SK-N-SH (cell line): ENCODE data around the gene NCKAP5L. TPM values are rescaled to one million over a fixed set of nuclear protein-coding genes. Genes with fewer than 3 reads are reported as not detected.

Source experiments
- CTCF ChIA-PET: fragments of 300-600, 350-600 bp; formaldehyde crosslinking; extraction: SDS; loops from one replicate; lab custom pipeline; 2021; lab: Yijun Ruan, JAX
- POLR2A ChIA-PET: fragments of 350-600 bp; sonication (Branson Sonifier 250); formaldehyde crosslinking; extraction: SDS; loops from one replicate; lab custom pipeline; 2020; ENCODE audit warnings: antibody characterized with exemption, inconsistent platforms; lab: Yijun Ruan, JAX
- DNase-seq: peaks from one replicate; pipeline ENCODE4 v3.0.0; 2012
- H2AFZ ChIP-seq: fragments of 200-600 bp; sonication (generic); 2 replicates; pipeline ENCODE4 v1.8.1; 2016; ENCODE audit warnings: antibody characterized with exemption, mild to moderate bottlenecking, low read depth
- H3F3A ChIP-seq: fragments of 200-600 bp; sonication (generic); replicated peaks from 2 replicates; pipeline ENCODE3; 2016; ENCODE audit warnings: antibody characterized with exemption, mild to moderate bottlenecking; ENCODE audit not compliant: insufficient read depth
- H3K27ac ChIP-seq, 2 experiments: fragments of 200-500 bp in 1 of 2; fragments of 200-600 bp in 1 of 2; sonication (Bioruptor generic) in 1 of 2; sonication (generic), shearing (Covaris generic) in 1 of 2; 2 replicates each; pipeline versions ENCODE4 v1.5.1 to v1.6.1; 2014 to 2016; ENCODE audit warnings: low read depth in 2 of 2, inconsistent platforms in 1 of 2, low read length in 1 of 2, mild to moderate bottlenecking in 1 of 2, mixed read lengths in 1 of 2
- H3K27me3 ChIP-seq: fragments of 200-600 bp; sonication (generic), shearing (Covaris generic); 2 replicates; pipeline ENCODE4 v1.6.1; 2016; ENCODE audit warnings: mixed run types; ENCODE audit not compliant: insufficient read depth
- H3K36me3 ChIP-seq, 2 experiments: fragments of 200-500 bp in 1 of 2; fragments of 200-600 bp in 1 of 2; sonication (Bioruptor generic) in 1 of 2; sonication (generic) in 1 of 2; replicated peaks in 1 of 2; 2 replicates each; pipeline versions ENCODE3 to v1.5.1; 2014 to 2016; ENCODE audit warnings: low read length in 1 of 2, mild to moderate bottlenecking in 1 of 2; ENCODE audit not compliant: insufficient read depth in 2 of 2, control insufficient read depth in 1 of 2
- H3K4me1 ChIP-seq, 2 experiments: fragments of 200-500 bp in 1 of 2; fragments of 200-600 bp in 1 of 2; sonication (Bioruptor generic) in 1 of 2; sonication (generic), shearing (Covaris generic) in 1 of 2; 2 replicates each; pipeline versions ENCODE4 v1.5.1 to v1.6.1; 2014 to 2016; ENCODE audit warnings: low read depth in 1 of 2, low read length in 1 of 2, mixed run types in 1 of 2; ENCODE audit not compliant: insufficient read depth in 2 of 2, control insufficient read depth in 1 of 2
- H3K4me2 ChIP-seq: fragments of 200-600 bp; sonication (generic), shearing (Covaris generic); 2 replicates; pipeline ENCODE4 v1.6.1; 2017; ENCODE audit warnings: mixed run types
- H3K4me3 ChIP-seq, 2 experiments: fragments of 200-500 bp in 1 of 2; fragments of 200-600 bp in 1 of 2; sonication (Bioruptor generic) in 1 of 2; sonication (generic), shearing (Covaris generic) in 1 of 2; 2 replicates each; pipeline versions ENCODE4 v1.5.1 to v1.8.1; 2014 to 2016; ENCODE audit warnings: low read depth in 2 of 2, inconsistent platforms in 1 of 2, low read length in 1 of 2, mild to moderate bottlenecking in 1 of 2, mixed read lengths in 1 of 2, moderate library complexity in 1 of 2
- H3K79me2 ChIP-seq: fragments of 200-600 bp; sonication (generic); 2 replicates; pipeline ENCODE4 v1.8.1; 2017; ENCODE audit warnings: mild to moderate bottlenecking; ENCODE audit not compliant: insufficient read depth
- H3K9ac ChIP-seq: fragments of 200-600 bp; sonication (generic); 2 replicates; pipeline ENCODE4 v1.6.1; 2017; ENCODE audit warnings: mixed run types
- H3K9me2 ChIP-seq: fragments of 200-600 bp; sonication (generic); 2 replicates; pipeline ENCODE4 v1.6.1; 2017; ENCODE audit warnings: mixed run types
- H3K9me3 ChIP-seq: fragments of 200-600 bp; sonication (generic); 2 replicates; pipeline ENCODE4 v1.6.1; 2017; ENCODE audit warnings: mixed run types, mild to moderate bottlenecking, moderate library complexity
- H4K20me1 ChIP-seq: fragments of 200-600 bp; sonication (generic); 2 replicates; pipeline ENCODE4 v1.6.1; 2017; ENCODE audit warnings: mild to moderate bottlenecking, mixed run types; ENCODE audit not compliant: insufficient read depth
- CHD2 ChIP-seq: fragments of 150-350 bp; IDR thresholded peaks from 2 replicates; pipeline ENCODE4 v1.6.1; 2018; ENCODE audit warnings: low read length; ENCODE audit not compliant: partially characterized antibody
- CTCF ChIP-seq: fragments of 200-600 bp; sonication (generic); IDR thresholded peaks from 2 replicates; pipeline ENCODE4 v1.6.1; 2017; ENCODE audit warnings: antibody characterized with exemption, mild to moderate bottlenecking, moderate library complexity
- EP300 ChIP-seq, 2 experiments: IDR thresholded peaks; 2 replicates each; pipeline versions ENCODE4 v1.4.0 to v1.6.1; 2012; ENCODE audit warnings: borderline replicate concordance in 1 of 2, low read depth in 1 of 2, low read length in 1 of 2
- FOXM1 ChIP-seq: IDR thresholded peaks from 2 replicates; pipeline ENCODE4 v1.4.0; 2012; ENCODE audit warnings: low read depth, mild to moderate bottlenecking
- GATA2 ChIP-seq: sonication (generic); formaldehyde crosslinking; IDR thresholded peaks from 2 replicates; pipeline ENCODE4 v1.5.0; 2020; ENCODE audit warnings: mild to moderate bottlenecking, missing genetic modification reagents
- IRF3 ChIP-seq: fragments of 150-350 bp; IDR thresholded peaks from 2 replicates; pipeline ENCODE4 v1.6.1; 2016; ENCODE audit warnings: mild to moderate bottlenecking, low read depth, low read length
- JUND ChIP-seq: IDR thresholded peaks from 2 replicates; pipeline ENCODE4 v1.4.0; 2012
- MXI1 ChIP-seq: IDR thresholded peaks from 2 replicates; pipeline ENCODE4 v1.6.1; 2012; ENCODE audit warnings: mild to moderate bottlenecking, low read depth, low read length, improper control_type of control experiment
- NFIC ChIP-seq: IDR thresholded peaks from 2 replicates; pipeline ENCODE4 v1.4.0; 2012; ENCODE audit warnings: borderline replicate concordance
- NRF1 ChIP-seq: IDR thresholded peaks from 2 replicates; pipeline ENCODE4 v1.6.1; 2012; ENCODE audit warnings: low read depth, mild to moderate bottlenecking, low read length
- PBX3 ChIP-seq: IDR thresholded peaks from 2 replicates; pipeline ENCODE4; 2012
- RAD21 ChIP-seq: IDR thresholded peaks from 2 replicates; pipeline ENCODE4 v1.6.1; 2012; ENCODE audit warnings: mild to moderate bottlenecking, low read length
- RXRA ChIP-seq: IDR thresholded peaks from 2 replicates; pipeline ENCODE4 v1.4.0; 2012; ENCODE audit warnings: low read depth, mild to moderate bottlenecking, borderline replicate concordance
- SIN3A ChIP-seq: IDR thresholded peaks from 2 replicates; pipeline ENCODE4 v1.6.1; 2012; ENCODE audit warnings: low read depth, mild to moderate bottlenecking, low read length, moderate library complexity, borderline replicate concordance
- SMC3 ChIP-seq: IDR thresholded peaks from 2 replicates; pipeline ENCODE4 v1.6.1; 2012; ENCODE audit warnings: low read depth, low read length, improper control_type of control experiment
- TCF12 ChIP-seq: IDR thresholded peaks from 2 replicates; pipeline ENCODE4 v1.4.0; 2012
- USF1 ChIP-seq: IDR thresholded peaks from 2 replicates; pipeline ENCODE4 v1.4.0; 2012; ENCODE audit warnings: low read depth, borderline replicate concordance
- USF2 ChIP-seq: fragments of 150-350 bp; IDR thresholded peaks from 2 replicates; pipeline ENCODE4 v1.6.1; 2017; ENCODE audit warnings: antibody characterized with exemption, low read length, low read depth, borderline replicate concordance
- YY1 ChIP-seq: IDR thresholded peaks from 2 replicates; pipeline ENCODE4 v1.4.0; 2012; ENCODE audit warnings: low read depth, mild to moderate bottlenecking
- WGBS: methylation state at CpG from one replicate; pipeline ENCODE4 v1.1.6; 2017; ENCODE audit warnings: low lambda C conversion rate; 5-methylcytosine and 5-hydroxymethylcytosine counted together
- polyA plus RNA-seq, 3 experiments: library from polyadenylated mRNA; depleted of rRNA; stranded (reverse); fragments of >200 nt; gene quantifications; 2 replicates each; pipeline ENCODE4 v1.2.3, GENCODE V29; 2012
- TF ChIP-seq, protein P1 (sequence below): IDR thresholded peaks from 2 replicates; pipeline ENCODE4 v1.4.0; 2012; ENCODE audit warnings: low read depth

The NCKAP5L gene, protein sequence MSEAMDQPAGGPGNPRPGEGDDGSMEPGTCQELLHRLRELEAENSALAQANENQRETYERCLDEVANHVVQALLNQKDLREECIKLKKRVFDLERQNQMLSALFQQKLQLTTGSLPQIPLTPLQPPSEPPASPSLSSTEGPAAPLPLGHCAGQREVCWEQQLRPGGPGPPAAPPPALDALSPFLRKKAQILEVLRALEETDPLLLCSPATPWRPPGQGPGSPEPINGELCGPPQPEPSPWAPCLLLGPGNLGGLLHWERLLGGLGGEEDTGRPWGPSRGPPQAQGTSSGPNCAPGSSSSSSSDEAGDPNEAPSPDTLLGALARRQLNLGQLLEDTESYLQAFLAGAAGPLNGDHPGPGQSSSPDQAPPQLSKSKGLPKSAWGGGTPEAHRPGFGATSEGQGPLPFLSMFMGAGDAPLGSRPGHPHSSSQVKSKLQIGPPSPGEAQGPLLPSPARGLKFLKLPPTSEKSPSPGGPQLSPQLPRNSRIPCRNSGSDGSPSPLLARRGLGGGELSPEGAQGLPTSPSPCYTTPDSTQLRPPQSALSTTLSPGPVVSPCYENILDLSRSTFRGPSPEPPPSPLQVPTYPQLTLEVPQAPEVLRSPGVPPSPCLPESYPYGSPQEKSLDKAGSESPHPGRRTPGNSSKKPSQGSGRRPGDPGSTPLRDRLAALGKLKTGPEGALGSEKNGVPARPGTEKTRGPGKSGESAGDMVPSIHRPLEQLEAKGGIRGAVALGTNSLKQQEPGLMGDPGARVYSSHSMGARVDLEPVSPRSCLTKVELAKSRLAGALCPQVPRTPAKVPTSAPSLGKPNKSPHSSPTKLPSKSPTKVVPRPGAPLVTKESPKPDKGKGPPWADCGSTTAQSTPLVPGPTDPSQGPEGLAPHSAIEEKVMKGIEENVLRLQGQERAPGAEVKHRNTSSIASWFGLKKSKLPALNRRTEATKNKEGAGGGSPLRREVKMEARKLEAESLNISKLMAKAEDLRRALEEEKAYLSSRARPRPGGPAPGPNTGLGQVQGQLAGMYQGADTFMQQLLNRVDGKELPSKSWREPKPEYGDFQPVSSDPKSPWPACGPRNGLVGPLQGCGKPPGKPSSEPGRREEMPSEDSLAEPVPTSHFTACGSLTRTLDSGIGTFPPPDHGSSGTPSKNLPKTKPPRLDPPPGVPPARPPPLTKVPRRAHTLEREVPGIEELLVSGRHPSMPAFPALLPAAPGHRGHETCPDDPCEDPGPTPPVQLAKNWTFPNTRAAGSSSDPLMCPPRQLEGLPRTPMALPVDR (N-terminal part only)
- 8.7 and 8.9 TPM in 2 replicates for polyA plus RNA-seq (2012; rRNA removed)
- 2.3 and 4.2 TPM in 2 replicates for polyA plus RNA-seq (2012; cell fraction: cytosol; rRNA removed)
- 31.2 and 32.9 TPM in 2 replicates for polyA plus RNA-seq (2012; cell fraction: nucleus; rRNA removed)

DNA sequence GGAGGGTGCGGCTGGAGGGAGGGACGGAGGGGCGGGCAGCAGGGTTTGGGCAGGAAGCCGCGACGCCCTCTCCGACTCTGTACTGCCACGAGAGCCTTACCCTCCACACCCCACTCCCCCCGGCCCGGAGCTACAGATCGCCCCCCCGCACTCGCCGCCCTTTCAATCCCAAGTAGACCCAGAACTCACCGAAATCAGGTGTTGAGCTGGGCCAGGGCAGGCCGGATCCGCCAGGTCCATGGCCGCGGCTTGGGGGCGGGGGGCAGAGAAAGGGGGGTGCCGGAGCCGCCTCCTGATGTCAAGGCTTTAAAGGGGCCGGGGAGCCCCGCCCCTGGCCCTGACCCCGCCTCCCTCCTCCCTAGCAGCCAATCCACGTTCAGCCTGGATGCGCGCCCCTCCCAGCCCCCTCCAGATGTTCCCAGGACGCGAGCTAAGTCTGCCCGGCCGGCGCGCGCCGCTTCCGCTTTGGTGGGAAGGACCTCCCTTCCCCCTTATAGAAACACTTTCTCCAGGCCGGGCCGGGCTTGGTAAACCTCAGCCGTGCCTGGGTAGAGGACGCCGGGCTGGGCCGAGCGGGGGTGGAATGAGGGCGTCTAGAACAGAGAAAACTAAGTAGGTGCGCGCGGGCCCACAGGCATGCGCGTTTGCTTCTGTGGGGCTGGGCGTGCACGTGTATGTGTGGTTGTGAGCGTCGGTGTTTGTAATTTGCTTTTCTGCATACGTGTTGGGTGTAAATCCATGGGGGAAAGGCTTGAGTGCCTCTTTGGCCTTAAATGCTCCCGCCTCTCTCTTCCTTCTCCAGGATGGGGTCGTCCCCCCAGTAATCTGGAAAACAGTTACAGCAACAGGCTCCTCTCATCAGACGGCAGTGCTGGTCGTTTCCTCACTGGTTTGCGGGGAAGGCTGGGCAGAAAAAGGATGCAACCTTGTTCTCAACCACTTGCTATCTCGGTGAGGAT lies at the start of gene NCKAP5L:
TSS of gene NCKAP5L (minus strand) at position 281 of the 959 bp plus-strand sequence. CDS start 24,369 bp downstream, outside the sequence.
- CTCF ChIA-PET: interaction anchor here (0.8 to 7.5 kb wide), 5 partner anchors 8 to 117 kb away, joined by 3 to 51 read pairs (median 5); no protein-coding TSS in a partner anchor
- Histone ChIP-seq H3F3A (peaks cover 4% of the 10 kb centered on the region), H3K4me2 (peak within 1 kb of the TSS; percentile 99), H3K36me3 (peaks cover 0 to 7% of the 10 kb centered on the region in 2 experiments), H3K9ac (peak within 1 kb of the TSS; percentile 83), H3K27ac (peak within 1 kb of the TSS; percentile 80 to 96), H3K4me3 (peak within 1 kb of the TSS; percentile 87 to 92), H3K4me1 (peaks cover 15 to 29% of the 10 kb centered on the region in 2 experiments; a peak in 3 of 4 replicates), H2AFZ (peak within 1 kb of the TSS; percentile 86), H3K27me3 (no peaks in the 10 kb centered on the region), H4K20me1 (peaks cover 35% of the 10 kb centered on the region), H3K9me2 (no peaks in the 10 kb centered on the region), H3K9me3 (no peaks in the 10 kb centered on the region), H3K79me2 (peaks cover 43% of the 10 kb centered on the region)
- POLR2A ChIA-PET: interaction anchor here (0.6 to 3.1 kb wide), 11 partner anchors 10 to 654 kb away, joined by 3 to 14 read pairs (median 4); partner anchors contain the start of genes BCDIN3D and TMBIM6
- peak; percentile 99 for DNase-seq
- 5% methylated on average over 17 of the region's 61 CpGs for WGBS
- TF ChIP-seq YY1: peak; percentile 33; the same call in 1 of the 2 replicates
- TF ChIP-seq USF1: no peak
- TF ChIP-seq CHD2: peak; percentile 54
- peak; percentile 59; the same call in 1 of the 2 replicates for TF ChIP-seq TCF12
- no peak for TF ChIP-seq RAD21
- TF ChIP-seq, protein P1, sequence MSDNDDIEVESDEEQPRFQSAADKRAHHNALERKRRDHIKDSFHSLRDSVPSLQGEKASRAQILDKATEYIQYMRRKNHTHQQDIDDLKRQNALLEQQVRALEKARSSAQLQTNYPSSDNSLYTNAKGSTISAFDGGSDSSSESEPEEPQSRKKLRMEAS: peak; percentile 71
- 0 out of 2 replicates have a peak, but pooled peaks have one; percentile 29 for TF ChIP-seq SIN3A
- TF ChIP-seq MXI1: peak; percentile 98
- no peak for TF ChIP-seq CTCF
- TF ChIP-seq NRF1: peak; percentile 57
- no peak for TF ChIP-seq PBX3
- no peak for TF ChIP-seq RXRA
- no peak for TF ChIP-seq SMC3
- no peak for TF ChIP-seq EP300 (IDR thresholded peaks at IDR 0.05; ENCODE audit: borderline replicate concordance in 1 of 2, low read depth in 1 of 2, low read length in 1 of 2)
- TF ChIP-seq JUND: no peak
- no peak for TF ChIP-seq USF2
- no peak for TF ChIP-seq GATA2 (CRISPR knock-in tag)
- no peak for TF ChIP-seq FOXM1
- TF ChIP-seq NFIC: no peak
- TF ChIP-seq IRF3: no peak
